Panc1 (cell line): ENCODE measurements around the gene SYTL4. TPM values are rescaled to one million over a fixed set of nuclear protein-coding genes. Genes with fewer than 3 reads are reported as not detected.

ENCODE experiments used
- ATAC-seq: fragments of 200-7000 bp; cut with Tn5 transposase; 2 replicates; pipeline ENCODE4 v1.9.1; 2020; ENCODE audit warnings: mild to moderate bottlenecking, moderate library complexity
- BruUV-seq: library from RNA; stranded (reverse); fragments of 400-500 nt; replicated peaks from 2 replicates; lab custom pipeline; 2021; lab: Mats Ljungman, UMichigan
- CTCF ChIA-PET: fragments of 300-600 bp; sonication (Branson Sonifier 250); formaldehyde crosslinking; loops from one replicate; lab custom pipeline; 2022; ENCODE audit warnings: antibody characterized with exemption; lab: Charles Lee
- POLR2A ChIA-PET: fragments of 300-600 bp; sonication (Branson Sonifier 250); formaldehyde crosslinking; loops from one replicate; lab custom pipeline; 2022; ENCODE audit warnings: antibody characterized with exemption; lab: Charles Lee
- DNase-seq: peaks from one replicate; pipeline ENCODE4 v3.0.0-alpha.2; 2010; ENCODE audit warnings: low read depth, low spot score
- H3K27ac ChIP-seq: 2 replicates; pipeline ENCODE4 v1.5.1; 2011; ENCODE audit warnings: mild to moderate bottlenecking, low read length, inconsistent platforms
- H3K27me3 ChIP-seq: fragments of 200-500 bp; sonication (Bioruptor generic); 2 replicates; pipeline ENCODE4 v1.6.0; 2014; ENCODE audit warnings: low read length, inconsistent platforms; ENCODE audit not compliant: control insufficient read depth, insufficient read depth
- H3K36me3 ChIP-seq: fragments of 200-500 bp; sonication (Bioruptor generic); 2 replicates; pipeline ENCODE4 v1.5.1; 2014; ENCODE audit warnings: inconsistent platforms, mild to moderate bottlenecking, low read length, moderate library complexity; ENCODE audit not compliant: control insufficient read depth, insufficient read depth
- H3K4me1 ChIP-seq: 2 replicates; pipeline ENCODE4 v1.5.1; 2011; ENCODE audit warnings: inconsistent platforms, mild to moderate bottlenecking, low read length, moderate library complexity; ENCODE audit not compliant: control insufficient read depth, insufficient read depth
- H3K4me3 ChIP-seq, 2 experiments: 2 replicates each; pipeline ENCODE4 v1.5.1; 2011 to 2012; ENCODE audit warnings: low read depth in 2 of 2, low read length in 2 of 2, mild to moderate bottlenecking in 2 of 2, inconsistent platforms in 1 of 2, moderate library complexity in 1 of 2
- H3K9me3 ChIP-seq: fragments of 200-500 bp; sonication (Bioruptor generic); 2 replicates; pipeline ENCODE4 v1.5.1; 2014; ENCODE audit warnings: low read depth, mild to moderate bottlenecking, inconsistent platforms, low read length, moderate library complexity; ENCODE audit not compliant: control insufficient read depth, insufficient read depth
- CTCF ChIP-seq: fragments of 450-650 bp; IDR thresholded peaks from 2 replicates; pipeline ENCODE4 v1.5.1; 2017; ENCODE audit warnings: mild to moderate bottlenecking
- POLR2AphosphoS5 ChIP-seq: IDR thresholded peaks from 2 replicates; pipeline ENCODE4 v1.6.1; 2012; ENCODE audit warnings: mild to moderate bottlenecking, low read depth, low read length, moderate library complexity
- REST ChIP-seq, 2 experiments: IDR thresholded peaks; 2 replicates each; pipeline ENCODE4 v1.6.1; 2011 to 2012; ENCODE audit warnings: low read depth in 2 of 2, control low read depth in 1 of 2, low read length in 1 of 2, mild to moderate bottlenecking in 1 of 2, moderate library complexity in 1 of 2; ENCODE audit not compliant: insufficient read depth in 1 of 2
- SIN3A ChIP-seq: IDR thresholded peaks from 2 replicates; pipeline ENCODE4 v1.6.1; 2012; ENCODE audit warnings: low read depth, mild to moderate bottlenecking, low read length, moderate library complexity, borderline replicate concordance; ENCODE audit not compliant: insufficient read depth
- TCF7L2 ChIP-seq: IDR thresholded peaks from 2 replicates; pipeline ENCODE4 v1.6.1; 2011; ENCODE audit warnings: mild to moderate bottlenecking, low read depth, low read length, inconsistent platforms
- in situ Hi-C: cut with HindIII; loops from 2 replicates; pipeline ENCODE4 v1.10.0; 2016; ENCODE audit warnings: low sequenced_read_pairs, low pct_unique_long_range_greater_than_20kb
- intact Hi-C: fragments of 100-400 bp; cut with micrococcal nuclease; formaldehyde crosslinking; loops from one replicate; pipeline ENCODE4 v1.10.0; 2022; ENCODE audit not compliant: unreplicated experiment
- total RNA-seq: library from RNA; stranded (reverse); gene quantifications from one replicate; pipeline ENCODE4 v1.2.1, GENCODE V29; 2021; ENCODE audit not compliant: unreplicated experiment

SYTL4 gene
- total RNA-seq, 1 experiment from 2014 or later: 0.15 TPM

GRCh38 chrX:100635040-100635439 is 96.9 kb downstream of the SYTL4 start:
- no peak overlapping the region for H3K4me3 ChIP-seq
- no peak for ATAC-seq
- CTCF ChIA-PET: interaction anchor here (0.7 kb wide), 1 partner anchor 39 kb away, joined by 3 read pairs; no protein-coding TSS in a partner anchor

GRCh38 chrX:100625985-100626491 is 105.9 kb downstream of the SYTL4 start:
- ATAC-seq (no peak), DNase-seq (no peak)
- intact Hi-C loops: no loop called here
- Histone ChIP-seq H3K36me3 (no peaks in the 10 kb centered on the region), H3K27ac (no peak overlapping the region), H3K27me3 (no peaks in the 10 kb centered on the region), H3K9me3 (no peaks in the 10 kb centered on the region), H3K4me3 (no peak overlapping the region), H3K4me1 (no peaks in the 10 kb centered on the region)
- POLR2A ChIA-PET: no interaction called here
- no TSS peak for BruUV-seq
- CTCF ChIA-PET: no interaction called here
- in situ Hi-C loops: no loop called here
- TF ChIP-seq SIN3A (no peak), REST (IDR thresholded peaks at IDR 0.05; ENCODE audit: insufficient read depth in 1 of 2, low read depth in 2 of 2, low read length in 1 of 2) (no peak), CTCF (no peak), POLR2AphosphoS5 (no peak), TCF7L2 (no peak)

More at GRCh38 chrX:100635040-100635439, 96.9 kb downstream of the SYTL4 start:
- no peaks in the 10 kb centered on the region for H3K9me3 ChIP-seq
- H3K27me3 ChIP-seq: no peaks in the 10 kb centered on the region
- no TSS peak for BruUV-seq
- intact Hi-C loops: no loop called here
- peaks cover 4% of the 10 kb centered on the region; the same call in 1 of the 2 replicates for H3K4me1 ChIP-seq
- DNase-seq: no peak
- no peaks in the 10 kb centered on the region for H3K36me3 ChIP-seq
- TF ChIP-seq REST (IDR thresholded peaks at IDR 0.05; ENCODE audit: insufficient read depth in 1 of 2, low read depth in 2 of 2, low read length in 1 of 2) (no peak), TCF7L2 (no peak), CTCF (no peak), POLR2AphosphoS5 (no peak), SIN3A (no peak)
- POLR2A ChIA-PET: no interaction called here
- no peak overlapping the region for H3K27ac ChIP-seq
- in situ Hi-C loops: no loop called here

Other genes with a start within 250 kb of the SYTL4 start
- gene TNMD, start 147.2 kb downstream of the SYTL4 start, total RNA-seq: not detected
- 7.2 TPM for gene TSPAN6, start 95.3 kb downstream of the SYTL4 start, total RNA-seq
- gene SRPX2, start 87.9 kb downstream of the SYTL4 start, total RNA-seq: 1.2 TPM
- 40.9 TPM for gene CSTF2, start 88.3 kb upstream of the SYTL4 start, total RNA-seq
- not detected for gene NOX1, start 142.2 kb upstream of the SYTL4 start, total RNA-seq
- gene XKRX, start 196.8 kb upstream of the SYTL4 start, total RNA-seq: 0.21 TPM
- gene ARL13A, start 237.6 kb upstream of the SYTL4 start, total RNA-seq: not detected